Raji (cell line): ENCODE data around the gene MAEA.

Experiments used
- POLR2A ChIP-seq: IDR thresholded peaks from 2 replicates; pipeline ENCODE4 v1.6.1; 2011; ENCODE audit warnings: low read depth, low read length, control low read depth; ENCODE audit not compliant: insufficient read depth

Gene MAEA

GRCh38 chr4:1290165-1290977 lies 680 bp downstream of the MAEA start:
- no peak for TF ChIP-seq POLR2A

- TF ChIP-seq POLR2A: no peak
These were observed 1.4 kb downstream of the MAEA start for GRCh38 chr4:1291091-1291490.

- no peak for TF ChIP-seq POLR2A
These were observed 2.5 kb downstream of the MAEA start for GRCh38 chr4:1291996-1292702.

GRCh38 chr4:1293531-1293941 lies 3.8 kb downstream of the MAEA start:
- TF ChIP-seq POLR2A: no peak

- TF ChIP-seq POLR2A: no peak
These were observed 4.3 kb downstream of the MAEA start for GRCh38 chr4:1293991-1294390.

- TF ChIP-seq POLR2A: no peak
These were observed 4.7 kb downstream of the MAEA start for GRCh38 chr4:1294424-1294823.

- TF ChIP-seq POLR2A: no peak
These were observed 5.2 kb downstream of the MAEA start for GRCh38 chr4:1294891-1295290.

GRCh38 chr4:1295405-1296055 lies 5.8 kb downstream of the MAEA start:
- no peak for TF ChIP-seq POLR2A

GRCh38 chr4:1296324-1297022 lies 6.8 kb downstream of the MAEA start:
- no peak for TF ChIP-seq POLR2A

- no peak for TF ChIP-seq POLR2A
These were observed 7.3 kb downstream of the MAEA start for GRCh38 chr4:1297023-1297395.

GRCh38 chr4:1297456-1298325 lies 8.0 kb downstream of the MAEA start:
- no peak for TF ChIP-seq POLR2A

GRCh38 chr4:1298461-1298860 lies 8.8 kb downstream of the MAEA start:
- no peak for TF ChIP-seq POLR2A

- TF ChIP-seq POLR2A: no peak
These were observed 9.7 kb downstream of the MAEA start for GRCh38 chr4:1299301-1299860.

- no peak for TF ChIP-seq POLR2A
These were observed 11.1 kb downstream of the MAEA start for GRCh38 chr4:1300466-1301455.
